GM21717 (cell line): Measurements from ENCODE around the gene CAMK2G.

Source experiments
- ATAC-seq: cut with Tn5 transposase; IDR thresholded peaks from one replicate; pipeline ENCODE4 v1.9.1; 2021; ENCODE audit warnings: mild to moderate bottlenecking, moderate library complexity; ENCODE audit not compliant: unreplicated experiment

CAMK2G gene

DNA sequence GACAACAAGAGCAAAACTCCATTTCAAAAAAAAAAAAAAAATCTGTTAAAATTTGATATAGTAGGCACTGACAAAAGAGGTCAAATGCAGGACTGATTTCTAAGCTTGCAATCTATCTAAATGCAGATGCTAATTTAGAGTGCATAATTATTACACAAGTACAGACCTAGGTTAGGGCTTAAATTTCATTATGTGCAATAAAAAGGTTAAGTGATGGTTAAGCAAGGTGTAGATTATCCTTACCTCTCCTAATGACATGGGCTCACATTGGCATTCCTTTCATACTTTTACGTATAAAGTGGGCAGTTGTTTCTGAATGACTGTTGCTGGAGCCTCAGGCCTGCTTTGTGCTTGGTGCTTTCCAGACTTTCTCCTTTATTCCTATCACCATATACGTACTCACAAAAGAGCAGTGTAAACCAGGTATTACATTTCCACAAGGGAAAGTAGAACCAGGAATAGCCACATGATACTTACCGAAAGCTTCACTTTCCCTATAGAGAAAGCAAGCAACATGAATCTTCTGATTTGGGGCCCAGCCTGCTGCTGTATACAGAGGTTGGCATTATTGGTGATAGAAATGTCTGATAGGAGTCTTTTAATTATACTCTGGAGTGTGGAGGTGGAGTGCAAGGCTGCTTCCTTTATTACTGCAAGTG is 94.7 kb downstream of the CAMK2G start:
- no peak for ATAC-seq

DNA sequence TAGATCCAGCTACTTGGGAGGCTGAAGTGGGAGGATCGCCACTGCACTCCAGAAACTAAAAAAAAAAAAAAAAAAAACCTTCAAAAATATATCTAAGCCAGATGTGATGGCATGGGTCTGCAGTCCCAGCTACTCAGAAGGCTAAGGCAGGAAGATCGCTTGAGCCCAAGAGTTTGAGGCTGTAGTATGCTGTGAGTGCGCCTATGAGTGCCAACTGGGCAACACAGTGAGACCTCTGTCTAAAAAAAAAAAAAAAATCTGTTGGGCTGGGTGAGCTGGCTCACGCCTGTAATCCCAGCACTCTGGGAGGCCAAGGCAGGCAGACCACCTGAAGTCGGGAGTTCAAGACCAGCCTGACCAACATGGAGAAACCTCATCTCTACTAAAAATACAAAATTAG is 95.3 kb downstream of the CAMK2G start:
- ATAC-seq, result no peak

DNA sequence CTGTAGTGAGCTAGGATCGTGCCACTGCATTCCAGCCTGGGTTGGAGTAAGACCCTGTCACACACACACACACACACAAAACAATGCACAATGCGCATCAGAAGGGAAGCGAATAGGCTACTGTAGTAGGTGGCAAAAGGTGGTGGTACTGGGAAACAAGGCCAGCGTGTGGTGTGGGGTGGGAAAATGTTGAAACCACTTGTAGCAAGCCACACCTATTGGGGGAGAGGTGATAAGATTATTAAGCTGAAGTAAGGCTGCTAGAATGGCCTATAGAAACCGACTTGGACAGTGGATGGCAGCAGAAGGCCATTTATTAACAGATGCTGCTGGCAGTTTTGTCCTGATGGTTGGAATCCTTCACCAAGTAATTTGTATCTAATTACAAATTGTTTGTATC is 99.7 kb downstream of the CAMK2G start:
- ATAC-seq, result no peak

DNA sequence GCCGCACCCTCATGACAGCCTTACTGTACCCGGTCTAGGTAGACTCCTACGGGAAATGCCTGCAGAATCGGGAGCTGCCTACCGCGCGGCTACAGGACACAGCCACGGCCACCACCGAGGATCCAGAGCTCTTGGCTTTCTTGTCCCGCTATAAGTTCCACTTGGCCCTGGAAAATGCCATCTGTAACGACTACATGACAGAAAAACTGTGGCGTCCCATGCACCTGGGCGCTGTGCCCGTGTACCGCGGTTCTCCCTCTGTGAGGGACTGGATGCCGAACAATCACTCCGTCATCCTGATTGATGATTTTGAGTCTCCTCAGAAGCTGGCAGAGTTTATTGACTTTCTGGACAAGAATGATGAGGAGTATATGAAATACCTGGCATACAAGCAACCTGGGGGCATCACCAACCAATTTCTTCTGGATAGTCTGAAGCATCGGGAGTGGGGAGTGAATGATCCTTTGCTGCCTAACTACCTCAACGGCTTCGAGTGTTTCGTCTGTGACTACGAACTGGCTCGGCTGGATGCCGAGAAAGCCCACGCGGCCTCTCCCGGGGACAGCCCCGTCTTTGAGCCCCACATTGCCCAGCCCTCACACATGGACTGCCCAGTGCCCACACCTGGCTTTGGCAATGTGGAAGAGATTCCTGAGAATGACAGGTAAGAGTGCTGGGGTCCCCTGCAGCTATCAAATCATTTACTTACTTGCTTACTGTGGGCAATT is 101.0 kb downstream of the CAMK2G start:
- peak; percentile 8 for ATAC-seq

DNA sequence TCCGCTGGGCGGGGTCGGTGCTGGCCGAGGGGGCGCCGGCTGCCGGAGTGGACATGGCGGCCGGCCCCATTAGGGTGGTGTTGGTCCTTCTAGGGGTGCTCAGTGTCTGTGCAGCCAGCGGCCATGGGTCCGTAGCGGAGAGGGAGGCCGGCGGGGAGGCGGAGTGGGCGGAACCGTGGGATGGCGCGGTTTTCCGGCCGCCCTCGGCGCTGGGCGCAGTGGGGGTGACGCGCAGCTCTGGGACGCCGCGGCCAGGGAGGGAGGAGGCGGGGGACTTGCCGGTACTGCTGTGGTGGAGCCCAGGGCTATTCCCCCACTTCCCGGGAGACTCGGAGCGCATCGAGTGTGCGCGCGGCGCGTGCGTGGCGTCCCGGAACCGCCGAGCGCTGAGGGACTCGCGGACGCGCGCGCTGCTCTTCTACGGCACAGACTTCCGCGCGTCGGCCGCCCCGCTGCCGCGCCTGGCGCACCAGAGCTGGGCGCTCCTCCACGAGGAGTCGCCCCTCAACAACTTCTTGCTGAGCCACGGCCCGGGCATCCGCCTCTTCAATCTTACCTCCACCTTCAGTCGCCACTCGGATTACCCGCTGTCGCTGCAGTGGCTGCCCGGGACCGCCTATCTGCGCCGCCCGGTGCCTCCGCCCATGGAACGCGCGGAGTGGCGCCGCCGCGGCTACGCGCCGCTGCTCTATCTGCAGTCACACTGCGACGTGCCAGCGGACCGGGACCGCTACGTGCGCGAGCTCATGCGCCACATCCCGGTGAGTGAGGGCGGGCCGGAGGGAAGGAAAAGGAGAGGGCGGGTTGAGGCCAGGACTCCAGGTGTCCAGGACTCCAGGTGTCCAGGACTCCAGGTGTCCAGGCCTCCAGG is 101.8 kb downstream of the CAMK2G start:
- ATAC-seq, result peak; percentile 64

DNA sequence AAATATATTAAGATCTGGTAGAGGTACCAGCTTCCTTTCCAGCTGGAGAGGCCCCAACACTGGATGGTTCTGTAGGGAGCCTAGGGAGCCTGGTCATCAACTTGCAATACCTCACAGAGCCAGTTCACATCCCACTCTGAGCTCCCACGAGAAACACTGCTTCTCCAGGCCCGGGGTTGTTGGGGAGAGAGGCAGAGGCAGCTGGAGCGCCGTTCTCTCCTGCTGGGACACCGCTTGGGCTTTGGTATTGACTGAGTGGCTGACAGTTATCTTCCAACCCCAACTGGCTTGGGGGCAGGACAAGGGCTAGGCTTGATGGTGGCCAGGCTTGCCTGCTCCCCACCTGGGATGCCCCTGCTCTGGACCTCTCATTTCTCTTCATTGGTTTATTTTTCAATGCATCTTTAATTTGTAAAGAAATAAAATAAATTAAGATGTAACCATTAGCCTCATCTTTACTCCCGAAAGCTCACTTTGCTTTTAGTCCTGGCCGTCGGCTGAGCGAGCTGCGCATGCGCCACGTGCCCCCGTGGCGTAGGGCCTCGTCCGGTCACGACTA is 102.6 kb downstream of the CAMK2G start:
- ATAC-seq, result peak; percentile 50

DNA sequence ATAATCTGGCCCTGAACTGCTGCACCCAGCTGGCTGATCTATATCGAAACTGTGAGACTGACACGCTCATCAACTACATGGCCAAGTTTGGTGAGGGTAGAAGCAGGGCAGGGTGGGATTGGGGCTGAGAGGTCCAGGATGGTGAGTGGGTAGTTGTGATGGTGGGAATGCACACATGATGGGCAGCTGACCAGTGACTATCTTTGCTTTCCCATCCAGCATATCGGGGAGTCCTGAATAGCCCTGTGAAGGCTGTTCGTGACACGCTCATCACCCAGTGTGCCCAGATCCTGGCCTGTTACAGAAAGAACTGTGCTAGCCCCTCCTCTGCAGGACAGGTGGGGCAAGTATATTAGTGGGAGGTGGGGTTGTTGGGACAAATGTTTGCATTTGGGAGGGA is 105.0 kb downstream of the CAMK2G start:
- ATAC-seq, result no peak

DNA sequence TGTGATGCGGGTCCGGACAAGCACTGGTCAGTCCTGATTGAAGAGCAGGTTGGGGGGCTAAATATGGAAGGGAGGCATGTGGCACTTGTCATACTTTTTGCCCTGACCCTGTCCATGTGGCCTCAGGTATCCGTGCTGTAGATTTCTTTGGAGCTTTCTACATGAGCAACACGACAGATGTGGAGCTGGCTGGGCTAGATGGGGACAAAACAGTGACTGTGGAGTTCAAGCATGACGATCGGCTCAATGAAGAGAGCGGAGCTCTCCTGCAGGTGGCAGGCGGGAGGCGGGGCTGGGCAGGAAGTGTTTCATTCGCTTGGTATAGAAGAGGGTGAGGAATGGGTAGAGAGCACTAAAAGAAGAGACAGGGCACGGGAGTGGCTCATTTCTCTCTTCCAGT is 105.5 kb downstream of the CAMK2G start:
- ATAC-seq, result no peak

DNA sequence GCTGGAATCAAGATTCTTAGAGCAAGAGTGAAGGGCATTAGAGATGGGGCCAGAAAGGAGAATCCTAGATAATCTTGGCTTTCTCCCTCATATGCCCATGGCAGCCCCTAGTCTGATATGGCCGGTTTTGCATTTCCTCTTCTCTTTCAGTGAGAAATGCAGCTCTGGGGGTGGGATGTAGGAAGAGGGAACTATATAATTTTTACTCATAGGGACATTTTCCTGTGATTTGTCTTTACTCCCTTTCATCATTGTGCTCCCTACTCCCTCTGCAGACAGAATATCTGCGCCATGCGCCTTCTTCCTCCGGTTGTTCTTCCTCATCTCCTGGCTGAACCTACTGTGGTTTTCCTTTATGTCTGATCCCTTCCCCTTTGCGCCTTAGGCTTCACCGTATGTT is 109.3 kb downstream of the CAMK2G start:
- no peak for ATAC-seq

DNA sequence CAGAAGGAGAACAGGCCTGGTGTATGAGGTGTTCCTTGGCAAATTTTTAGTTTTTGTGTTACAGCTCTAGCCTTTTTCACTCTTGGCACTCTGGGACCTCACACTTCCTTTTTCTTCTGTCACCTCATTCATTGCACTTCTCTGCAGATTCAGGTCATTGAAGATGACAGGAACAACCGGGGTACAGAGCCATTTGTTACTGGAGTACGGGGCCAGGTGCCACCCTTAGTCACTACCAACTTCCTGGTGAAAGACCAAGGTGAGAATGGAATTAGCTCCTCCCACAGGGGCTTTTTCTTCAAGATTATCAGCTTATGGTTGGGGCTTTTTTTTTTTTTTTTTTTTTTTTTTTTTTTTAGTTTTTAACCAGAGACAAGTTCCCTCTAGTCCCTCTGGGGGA is 111.0 kb downstream of the CAMK2G start:
- ATAC-seq, result no peak

DNA sequence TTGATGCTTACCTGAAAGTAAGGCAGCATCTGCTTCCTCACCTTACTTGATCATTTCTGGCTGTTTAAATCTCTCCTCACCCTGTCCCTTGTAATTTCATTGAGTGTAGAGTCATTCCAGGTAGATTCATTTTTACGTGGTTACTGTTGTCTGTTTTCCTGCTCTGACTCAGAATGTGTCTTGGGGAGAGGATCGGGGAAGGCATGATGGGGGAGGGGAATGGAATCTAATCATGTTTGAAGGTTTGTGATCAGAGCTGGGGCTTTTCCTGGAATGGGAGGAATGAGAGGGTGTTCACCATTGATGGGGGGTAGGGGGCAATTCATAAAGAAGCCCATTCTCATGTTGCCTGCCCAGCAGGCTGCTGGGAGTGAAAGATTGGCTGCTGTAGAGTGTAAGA is 111.4 kb downstream of the CAMK2G start:
- no peak for ATAC-seq
